RKO (cell line): ENCODE results near the gene KLHDC4.
A peak's percentile ranks its signal among the peaks of the same experiment; 100 is the strongest.
"Not testable (repeated sequence)": the region's sequence is repeated elsewhere in the genome, so short reads cannot be mapped to it uniquely, and the experiment has no call there.

ENCODE experiments used
- DNase-seq: peaks from one replicate; pipeline ENCODE4 v3.0.0-alpha.2; 2016; ENCODE audit warnings: low spot score

The KLHDC4 gene

DNA sequence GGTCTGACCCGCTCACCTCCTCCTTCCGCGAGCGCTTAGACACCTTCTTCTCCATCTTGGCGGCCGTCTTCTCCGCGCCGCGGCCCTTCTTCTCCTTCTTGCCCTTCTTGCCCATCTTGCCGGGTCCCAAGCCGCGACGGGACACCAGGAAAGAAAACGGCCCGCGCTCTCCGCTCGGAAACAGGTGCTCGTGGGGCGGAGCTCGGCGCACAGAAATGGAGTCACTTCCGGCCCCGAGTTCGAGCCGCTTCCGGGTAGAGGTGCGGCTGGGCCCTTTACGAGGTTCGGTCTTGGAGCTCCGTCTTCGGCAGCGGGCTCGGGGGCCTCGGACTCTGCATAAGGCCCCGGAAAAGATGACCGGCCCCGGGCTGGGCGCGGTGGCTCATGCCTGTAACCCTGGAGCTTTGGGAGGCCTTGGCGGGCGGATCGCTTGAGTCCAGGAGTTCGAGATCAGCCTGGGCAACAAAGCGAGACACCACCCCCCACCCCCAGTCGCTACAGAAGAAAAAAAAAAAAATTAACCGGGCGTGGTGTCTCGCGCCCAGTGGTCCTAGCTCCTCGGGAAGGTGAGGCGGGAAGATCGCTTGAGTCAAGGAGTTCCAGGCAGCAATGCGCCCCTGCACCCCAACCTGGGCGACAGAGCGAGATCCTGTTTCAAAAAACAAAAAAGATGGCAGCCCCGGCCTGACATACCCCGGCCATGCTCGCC is at the start of gene KLHDC4:
KLHDC4 (minus strand) TSS at position 211 of the 709 bp plus-strand sequence; CDS start at position 115, 96 bp downstream.
- peak; percentile 88 for DNase-seq

DNA sequence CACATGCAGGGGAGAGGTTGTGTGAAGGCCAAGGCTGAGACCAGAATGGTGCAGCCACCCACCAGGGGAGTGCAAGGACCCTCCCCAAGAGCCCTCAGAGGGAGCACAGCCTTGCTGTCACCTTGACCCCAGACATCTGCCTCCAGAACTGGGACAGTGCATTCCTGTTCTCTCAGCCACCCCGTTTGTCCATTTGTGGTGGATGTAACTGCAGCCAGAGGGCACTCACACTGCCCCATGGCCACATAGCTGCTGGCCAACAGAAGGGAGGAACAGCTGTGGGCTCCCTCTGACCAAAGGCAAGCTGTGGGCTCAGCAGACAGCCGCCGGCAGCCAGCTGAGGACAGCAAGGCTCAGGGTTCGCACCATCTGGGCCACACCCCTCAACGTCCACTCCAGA is 49.8 kb upstream of the KLHDC4 start:
- no peak for DNase-seq

DNA sequence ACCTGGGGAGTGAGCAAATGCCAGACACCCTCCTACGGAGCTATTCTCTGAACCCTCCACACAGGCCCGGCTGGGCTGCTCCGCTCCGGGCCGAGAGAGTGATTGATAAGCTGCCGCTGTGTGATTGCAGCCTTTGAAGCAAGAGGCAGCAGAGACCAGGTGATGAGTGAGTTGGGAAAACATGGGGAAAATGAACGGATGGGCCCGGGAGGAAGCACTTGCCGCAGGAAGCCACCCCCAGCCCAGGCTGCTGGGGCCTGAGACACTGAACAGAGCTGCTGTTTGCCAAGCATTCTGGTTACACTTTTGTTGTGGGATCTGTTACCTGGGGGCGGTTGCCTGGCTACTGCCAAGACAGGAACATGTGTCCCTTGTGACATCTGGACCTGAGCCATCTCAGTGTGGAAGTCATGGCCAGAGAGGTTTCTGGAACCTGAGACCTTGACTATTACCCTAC is 46.4 kb upstream of the KLHDC4 start:
- no peak for DNase-seq

DNA sequence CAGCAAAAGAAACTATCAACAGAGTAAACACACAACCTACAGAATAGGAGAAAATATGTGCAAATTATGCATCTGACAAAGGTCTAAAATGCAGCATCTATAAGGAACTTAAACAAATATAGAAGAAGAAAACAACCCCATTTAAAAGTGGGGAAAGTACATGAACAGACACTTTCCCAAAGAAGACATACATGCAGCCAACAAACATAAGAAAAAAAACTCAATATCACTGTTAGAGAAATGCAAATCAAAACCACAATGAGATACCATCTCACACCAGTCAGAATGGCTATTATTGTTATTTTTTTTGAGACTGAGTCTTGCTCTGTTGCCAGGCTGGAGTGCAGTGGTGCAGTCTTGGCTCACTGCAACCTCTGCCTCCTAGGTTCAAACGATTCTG is 45.7 kb upstream of the KLHDC4 start:
- DNase-seq = not testable (repeated sequence)

DNA sequence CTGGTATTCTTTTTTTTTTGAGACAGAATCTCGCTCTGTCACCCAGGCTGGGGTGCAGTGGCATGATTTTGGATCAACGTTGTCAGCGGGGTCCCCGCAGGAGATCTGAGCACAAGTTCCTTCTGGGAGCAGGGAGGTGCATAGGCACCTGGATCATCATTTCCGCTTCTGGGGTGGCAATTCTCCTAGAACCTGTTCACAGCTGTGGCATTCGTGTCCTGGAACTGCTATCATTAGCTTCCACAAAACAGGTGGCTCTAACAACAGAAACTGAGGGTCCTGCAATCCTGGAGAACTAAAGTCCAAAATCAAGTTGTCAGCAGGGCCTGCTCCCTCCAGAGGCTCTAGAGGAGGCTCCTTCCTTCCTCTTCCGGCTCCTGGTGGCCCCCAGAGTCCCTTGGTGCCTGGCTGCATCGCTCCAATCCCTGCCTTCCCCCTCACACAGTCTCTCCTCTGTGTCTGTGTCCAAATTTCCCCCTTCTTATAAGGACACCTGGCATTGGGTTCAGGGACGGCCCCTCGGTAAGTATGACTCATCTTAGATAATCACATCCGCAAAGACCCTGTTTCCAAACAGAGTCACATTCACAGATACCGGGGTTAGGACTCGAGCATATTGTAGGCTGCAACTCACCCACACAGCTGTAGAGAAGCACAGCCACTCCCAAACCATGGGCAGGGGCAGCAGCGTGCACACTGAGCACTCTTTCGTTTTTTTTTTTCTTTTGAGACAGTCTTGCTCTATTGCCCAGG is 43.5 kb upstream of the KLHDC4 start:
- DNase-seq = no peak

DNA sequence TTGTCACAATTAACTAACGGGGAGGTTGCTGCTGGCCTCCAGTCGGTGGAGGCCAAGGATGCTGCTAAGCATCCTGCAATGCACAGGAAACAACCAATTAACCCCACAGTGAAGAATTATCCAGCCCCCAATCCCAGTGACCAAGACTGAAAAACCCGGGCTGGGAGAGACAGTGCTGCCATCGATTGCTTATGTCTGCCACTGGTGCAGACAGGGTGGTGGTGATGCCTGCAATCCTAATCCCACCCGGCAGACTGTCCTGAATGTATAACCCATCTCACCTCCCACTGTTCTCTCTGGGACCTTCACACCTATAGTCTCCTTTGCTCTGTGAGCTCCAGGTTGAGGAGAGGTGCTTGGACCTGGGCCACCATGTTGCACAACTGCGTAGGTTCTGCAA is 42.3 kb upstream of the KLHDC4 start:
- no peak for DNase-seq

DNA sequence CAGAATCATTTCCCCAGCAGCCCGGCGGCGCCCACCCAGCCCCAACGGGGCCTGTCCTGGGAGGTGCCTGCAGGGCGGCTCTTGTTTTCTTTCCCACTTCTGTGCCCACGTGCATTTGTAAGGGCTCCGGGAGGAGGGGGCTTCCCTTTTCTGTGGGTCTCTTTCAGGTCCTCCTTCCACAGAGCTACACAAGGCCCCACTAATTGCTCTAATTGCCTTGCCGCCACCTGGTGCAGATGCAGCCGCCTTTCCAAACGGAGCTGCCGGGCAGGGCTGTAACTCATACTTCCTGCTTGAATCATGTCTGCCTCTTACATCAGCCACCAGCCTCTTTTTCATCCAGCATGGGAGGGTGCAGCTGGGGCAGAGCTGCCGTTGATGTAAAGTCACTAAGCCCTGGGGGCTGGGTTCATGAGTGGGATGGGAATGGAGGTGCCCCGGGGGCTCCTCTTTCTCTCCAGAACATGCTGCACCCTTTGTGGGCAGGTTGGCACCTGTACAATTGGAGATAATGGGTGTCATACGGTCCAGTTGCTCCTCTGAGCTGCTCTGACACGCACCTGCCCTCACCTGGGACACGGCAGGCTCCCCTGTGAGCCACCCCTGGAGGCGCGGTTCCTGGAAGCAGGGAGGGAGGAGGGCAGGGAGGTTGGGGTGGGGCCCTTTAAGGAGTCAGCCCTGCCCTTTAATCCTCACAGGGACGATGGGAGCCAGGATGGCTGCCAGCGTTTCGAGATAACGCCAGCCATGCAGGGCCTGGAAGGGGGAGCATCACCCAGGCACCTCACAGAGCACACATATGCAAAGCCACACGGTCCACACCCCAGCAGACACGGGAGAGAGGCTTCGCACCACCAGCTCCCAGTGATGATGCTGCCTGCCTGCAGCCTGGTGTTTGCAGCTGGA is 41.1 kb upstream of the KLHDC4 start:
- peak; percentile 90 for DNase-seq

DNA sequence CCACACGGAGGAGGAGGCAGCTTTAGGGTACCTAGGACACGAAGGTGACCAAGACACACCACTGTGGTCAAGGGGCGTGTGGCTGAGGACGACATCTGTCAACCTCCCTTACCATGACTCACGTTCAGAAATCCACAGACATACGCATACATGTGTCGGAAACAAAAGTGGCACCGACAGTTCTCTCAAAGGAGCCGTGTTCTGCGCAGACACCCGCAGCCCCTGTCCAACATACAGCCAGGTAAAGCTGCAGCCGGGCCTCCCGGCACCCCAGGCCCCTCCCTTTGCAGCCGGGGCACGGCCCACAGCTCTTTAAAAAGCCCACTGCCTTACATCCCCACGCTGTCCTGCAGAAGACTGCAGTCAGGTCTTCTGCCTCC is 40.5 kb upstream of the KLHDC4 start:
- DNase-seq = no peak

DNA sequence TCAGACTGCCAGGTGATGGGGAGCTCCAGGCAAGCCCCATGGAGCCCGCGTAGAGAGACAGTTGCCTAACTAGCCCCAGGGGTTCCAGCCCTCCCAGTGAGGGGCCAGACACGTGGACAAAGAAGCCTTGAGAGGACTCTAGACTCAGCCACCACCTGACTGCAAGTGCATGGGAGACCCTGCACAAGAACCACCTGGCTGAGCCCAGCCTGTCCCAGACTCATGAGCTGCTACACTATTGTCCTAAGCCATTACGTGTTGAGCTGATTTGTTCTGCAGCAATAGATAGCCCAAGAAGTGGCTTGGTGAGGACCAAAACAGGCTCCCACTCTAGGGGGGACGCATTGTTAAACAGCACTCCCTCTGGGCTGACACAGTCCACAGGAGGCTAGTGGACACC is 37.6 kb upstream of the KLHDC4 start:
- no peak for DNase-seq

DNA sequence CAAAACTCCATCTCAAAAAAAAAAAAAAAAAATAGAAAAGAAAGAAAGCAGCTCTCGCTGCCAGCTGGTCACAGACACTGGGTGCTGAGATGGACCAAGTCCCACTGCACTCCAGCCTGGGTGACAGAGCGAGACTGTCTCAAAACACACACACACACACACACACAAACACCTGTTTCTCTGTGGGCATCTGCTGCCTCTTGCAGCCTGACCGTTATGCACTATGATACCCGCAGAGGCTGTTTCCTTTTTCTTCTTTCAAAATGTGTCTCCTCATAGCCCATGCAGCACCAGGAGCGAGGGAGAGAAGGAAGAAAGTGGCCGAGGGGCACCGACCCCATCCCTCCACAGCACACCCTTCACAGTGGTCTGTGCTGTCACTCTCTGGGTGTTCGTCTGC is 36.9 kb upstream of the KLHDC4 start:
- no peak for DNase-seq

DNA sequence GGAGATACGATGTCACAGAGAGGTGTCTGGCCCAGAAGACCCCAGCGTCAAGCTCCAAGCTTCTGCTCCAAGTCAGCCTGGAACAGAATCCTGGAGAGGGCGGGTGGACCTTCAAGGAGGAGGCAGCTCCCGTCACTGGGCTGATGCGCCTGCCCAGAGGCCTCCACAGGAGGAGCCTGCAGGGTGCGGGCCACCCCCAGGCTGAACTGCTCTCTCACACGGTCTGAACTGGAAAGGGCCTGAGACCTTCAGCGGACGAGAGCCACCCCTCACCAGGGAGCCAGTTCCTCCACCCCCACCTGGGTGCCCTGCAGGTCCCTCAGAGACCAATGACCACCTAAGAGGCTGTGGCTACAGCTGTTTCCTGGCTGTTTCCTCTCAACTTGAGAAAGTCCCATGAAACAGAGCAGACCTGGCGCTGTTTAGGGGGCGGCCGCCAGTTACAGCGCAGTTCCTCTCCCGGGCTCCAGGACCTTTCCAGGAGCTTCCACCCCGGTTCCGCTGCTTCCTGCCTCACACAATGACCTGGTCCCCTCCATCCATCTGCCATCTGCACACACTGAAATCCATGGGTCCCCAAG is 36.0 kb upstream of the KLHDC4 start:
- no peak for DNase-seq

DNA sequence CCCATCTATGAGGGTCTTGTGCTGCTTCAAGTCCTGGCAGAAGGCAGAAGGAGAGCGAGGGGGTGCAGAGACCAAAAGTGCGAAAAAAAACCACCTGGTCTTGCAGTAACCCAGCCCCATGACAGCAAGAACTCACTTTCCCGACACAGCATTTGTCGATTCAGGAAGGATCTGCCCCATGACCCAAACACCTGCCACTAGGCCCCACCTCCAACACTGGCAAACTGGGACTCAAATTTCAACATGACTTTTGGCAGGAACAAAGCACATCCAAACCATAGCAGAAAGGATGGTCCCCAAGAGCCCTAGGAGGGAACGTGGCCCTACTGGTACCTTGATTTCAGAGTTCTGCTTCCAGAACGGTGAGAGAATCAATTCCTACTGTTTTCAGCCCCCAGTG is 34.7 kb upstream of the KLHDC4 start:
- DNase-seq = no peak

DNA sequence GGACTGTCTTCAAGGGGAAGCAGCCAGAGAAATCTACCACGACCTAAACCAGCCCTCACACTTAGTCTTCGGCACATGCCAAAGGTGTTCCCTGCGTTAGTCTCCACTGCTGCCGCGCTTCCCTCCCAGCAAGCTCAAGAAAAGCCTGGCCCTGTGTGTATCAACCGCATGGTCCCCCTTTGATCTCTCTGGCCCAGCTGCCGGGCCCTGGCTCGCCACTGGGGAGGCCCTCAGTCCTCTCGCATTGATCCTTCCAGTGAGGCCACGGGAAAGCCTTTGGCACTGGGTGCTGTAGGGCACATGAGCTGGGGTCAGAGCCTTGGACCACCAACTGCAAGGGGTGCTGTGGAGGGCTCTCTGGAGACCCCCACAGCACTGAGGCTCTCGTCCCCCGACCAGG is 29.6 kb upstream of the KLHDC4 start:
- no peak for DNase-seq

DNA sequence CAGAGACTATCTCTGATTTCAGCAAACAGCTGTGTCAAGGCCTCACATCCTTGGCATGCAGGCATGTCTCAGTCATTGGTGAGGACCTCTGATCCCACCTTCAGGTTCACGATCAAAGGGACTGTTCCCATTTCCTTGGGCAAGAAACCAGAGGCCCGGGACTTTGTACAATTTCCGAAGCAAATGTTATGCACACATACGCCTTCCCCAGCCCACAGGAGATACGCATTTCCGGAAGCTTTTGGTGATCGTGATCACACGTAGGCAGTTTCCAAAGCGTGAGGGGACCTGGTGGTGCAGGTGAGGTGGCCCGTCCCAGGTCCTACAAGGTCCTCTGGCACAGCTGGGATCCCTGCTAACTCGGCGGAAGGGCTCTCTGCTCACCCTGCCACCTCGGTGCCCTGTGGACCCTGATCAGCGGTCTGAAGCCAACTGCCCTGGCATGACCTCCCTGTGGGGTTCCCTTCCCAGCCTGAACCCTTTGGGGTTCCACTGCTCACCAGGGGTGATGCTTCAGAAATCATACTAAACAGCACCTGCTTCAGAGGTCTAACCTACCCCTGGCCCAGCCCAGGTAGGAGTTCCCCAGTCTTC is 28.8 kb upstream of the KLHDC4 start:
- no peak for DNase-seq

DNA sequence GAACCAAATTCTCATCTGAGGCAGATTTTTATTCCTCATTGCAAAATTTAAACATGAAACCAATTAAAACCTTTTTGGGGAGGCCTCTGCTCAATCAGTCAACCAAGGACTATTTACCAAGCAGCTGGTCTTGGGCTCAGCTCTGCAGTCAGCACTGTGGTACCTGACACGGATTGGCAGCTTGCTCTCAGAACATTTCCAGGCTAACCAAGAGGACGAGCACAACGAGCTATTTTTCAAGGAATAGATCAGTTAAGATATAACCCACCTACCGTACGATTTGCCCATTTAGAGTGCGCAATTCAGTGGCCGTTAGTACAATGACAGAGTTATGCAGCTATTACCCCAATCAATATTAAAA is 26.4 kb upstream of the KLHDC4 start:
- no peak for DNase-seq

DNA sequence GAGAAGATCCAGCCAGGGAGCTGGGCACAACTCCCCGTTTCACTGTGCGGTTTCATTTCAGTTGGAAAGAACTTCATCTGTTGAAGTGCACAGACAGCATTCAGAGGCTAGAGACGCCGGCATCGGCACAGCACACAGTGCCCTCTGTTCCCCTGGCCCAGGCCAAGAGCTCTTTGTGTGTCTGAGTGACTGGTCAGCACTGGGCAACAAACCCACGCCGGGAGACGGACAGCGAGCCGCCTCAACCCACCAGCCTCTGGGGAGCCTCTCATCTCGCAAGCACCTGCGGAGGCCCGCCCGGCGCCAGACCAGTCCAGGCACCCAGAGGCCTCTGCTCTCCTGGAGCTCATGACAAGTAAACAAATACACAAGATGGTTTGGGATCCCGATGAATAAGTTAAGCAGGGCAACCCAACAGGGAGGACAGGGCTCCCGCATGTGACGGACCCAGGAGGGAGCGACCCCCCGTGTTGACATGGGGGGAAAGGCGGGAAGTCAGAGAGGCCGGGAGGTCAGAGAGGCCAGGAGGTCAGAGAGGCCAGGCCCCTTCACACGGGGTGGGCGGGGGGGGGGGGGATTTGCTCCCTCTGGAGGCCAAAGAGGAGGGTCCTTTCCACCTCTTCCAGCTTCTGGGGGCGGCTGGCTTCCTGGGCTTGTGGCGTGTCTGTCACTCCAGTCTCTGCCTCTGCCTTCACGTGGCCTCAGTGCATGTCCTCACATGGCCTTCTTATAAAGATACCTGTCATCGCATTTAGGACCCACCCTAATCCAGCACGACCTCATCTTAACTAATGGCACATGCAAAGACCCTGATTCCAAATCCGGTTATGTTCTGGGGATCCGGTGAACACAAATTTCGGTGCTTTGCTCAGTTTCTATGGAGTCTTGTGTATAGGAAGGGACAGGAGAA is 25.8 kb upstream of the KLHDC4 start:
- no peak for DNase-seq

DNA sequence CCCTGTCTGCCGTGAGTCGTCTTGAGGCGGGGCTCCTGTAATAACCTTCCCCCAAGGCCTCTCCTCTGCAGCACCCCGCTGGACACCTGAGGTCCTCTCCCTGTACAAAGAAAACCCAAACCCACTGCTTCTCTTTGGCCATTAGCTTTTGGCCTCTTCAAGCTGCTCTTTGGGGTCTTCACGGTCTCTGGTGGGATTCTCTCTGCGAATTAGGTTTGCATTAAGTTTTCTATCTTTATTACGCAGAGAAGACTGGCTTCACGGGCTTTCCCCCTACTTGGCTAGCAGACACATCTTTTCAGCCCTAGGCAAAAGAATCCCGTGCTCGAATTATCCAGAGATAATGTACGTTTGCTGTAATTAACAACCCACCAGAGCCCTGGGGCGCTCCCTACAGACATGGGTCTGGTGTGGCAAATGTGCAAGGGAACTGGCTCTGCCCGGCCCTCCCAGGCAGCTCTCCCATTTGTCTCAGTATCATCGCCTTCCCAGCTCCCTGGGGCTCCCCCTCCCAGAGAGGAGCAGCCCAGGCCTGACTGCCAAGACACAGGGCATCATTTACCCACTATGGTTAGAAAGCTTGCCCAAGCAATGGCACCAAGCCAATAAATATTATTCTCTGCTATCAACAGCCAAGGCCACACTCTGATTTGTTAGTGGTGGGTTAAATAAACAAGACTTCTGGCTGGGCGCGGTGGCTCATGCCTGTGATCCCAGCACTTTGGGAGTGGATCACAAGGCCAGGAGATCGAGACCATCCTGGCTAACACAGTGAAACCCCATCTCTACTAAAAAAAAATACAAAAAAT is 24.7 kb upstream of the KLHDC4 start:
- DNase-seq = no peak

DNA sequence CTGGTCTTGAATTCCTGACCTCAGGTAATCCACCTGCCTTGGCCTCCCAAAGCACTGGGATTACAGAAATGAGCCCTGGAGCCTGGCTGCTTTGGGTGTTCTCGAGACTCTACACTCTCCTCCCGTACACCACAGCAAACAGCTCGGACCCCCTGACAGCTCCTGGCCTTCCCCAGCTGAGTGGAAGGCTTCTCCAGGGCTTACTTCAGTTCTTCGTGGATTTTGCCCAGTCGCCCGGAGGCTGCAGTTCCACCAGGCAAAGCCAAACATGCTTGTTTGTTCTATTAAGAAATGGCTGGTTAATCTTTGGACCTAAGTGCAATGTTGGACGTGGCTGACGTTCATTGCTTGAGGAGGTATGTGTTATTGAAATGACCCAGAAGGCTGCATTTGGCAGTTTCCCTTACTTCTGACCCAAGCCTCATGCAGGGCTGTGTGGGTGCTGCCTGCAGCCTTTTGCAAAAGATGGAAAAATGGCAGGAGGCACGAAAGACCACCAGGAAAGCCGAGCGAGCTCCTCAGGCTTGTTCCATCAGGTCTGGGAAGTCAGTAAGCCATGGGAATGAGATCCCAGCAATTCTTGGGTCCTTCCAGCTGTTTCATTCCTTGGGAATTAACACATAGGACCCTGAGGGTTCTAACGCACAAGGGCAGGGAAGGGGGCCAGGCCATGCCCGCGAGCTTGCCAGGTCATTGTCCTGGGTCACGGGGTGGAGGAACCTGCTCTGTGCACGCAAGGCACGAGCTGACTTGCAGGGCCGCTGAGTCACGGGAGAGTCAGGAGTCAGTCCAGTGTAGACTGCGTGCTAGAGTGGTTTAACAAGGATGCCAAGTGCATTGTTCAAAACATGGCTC is 23.9 kb upstream of the KLHDC4 start:
- DNase-seq = peak; percentile 68
